ENCODE measurements around the gene LETM1. TPM values are rescaled to one million over a fixed set of nuclear protein-coding genes. Genes with fewer than 3 reads are reported as not detected.

LETM1 gene
- total RNA-seq, 1 donor from 2014 or later: 46.1 TPM

DNA sequence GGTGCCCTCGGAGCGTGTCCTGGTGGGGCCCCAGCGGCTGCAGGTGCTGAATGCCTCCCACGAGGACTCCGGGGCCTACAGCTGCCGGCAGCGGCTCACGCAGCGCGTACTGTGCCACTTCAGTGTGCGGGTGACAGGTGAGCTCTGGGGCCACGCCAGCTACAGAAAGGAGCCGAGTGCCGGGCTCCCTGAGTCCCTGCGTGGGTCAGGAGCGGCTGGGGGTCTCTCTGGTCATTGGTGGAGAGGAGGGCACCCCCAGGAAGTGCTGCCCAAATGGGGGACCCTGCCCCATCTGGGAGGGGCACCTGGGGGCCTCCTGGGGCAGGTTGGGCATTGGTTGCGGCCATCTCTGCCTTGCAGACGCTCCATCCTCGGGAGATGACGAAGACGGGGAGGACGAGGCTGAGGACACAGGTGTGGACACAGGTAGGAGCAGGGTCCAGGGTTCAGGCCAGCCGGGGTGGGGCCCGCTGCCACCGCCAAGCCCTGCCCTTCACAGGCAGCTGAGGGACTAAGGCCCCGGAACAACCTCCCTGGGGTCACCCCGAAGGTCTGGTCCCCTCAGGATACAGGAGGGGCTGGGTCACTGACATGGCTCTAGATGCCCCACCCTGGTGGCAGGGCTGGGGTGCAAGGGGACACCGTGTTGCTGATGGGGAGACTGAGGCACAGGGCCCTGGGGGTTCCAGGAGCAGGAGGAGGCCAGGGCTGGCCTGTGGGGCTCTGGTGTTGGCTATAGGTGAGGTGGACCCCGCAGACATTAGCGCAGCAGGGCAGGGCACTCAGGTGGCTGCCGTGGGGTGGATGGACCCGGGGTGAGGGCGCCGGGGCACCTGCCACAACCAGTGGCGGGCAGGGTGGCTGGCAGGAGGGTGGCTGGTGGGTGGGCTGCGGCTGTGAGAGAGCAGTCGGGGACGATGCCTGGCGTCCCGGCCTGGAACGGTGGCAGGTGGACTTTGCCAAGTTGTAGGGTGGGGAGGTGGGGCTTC is 56.3 kb downstream of the LETM1 start:
- Mint-ChIP-seq H3K27ac (no peak overlapping the region), H3K27me3 (no peaks in the 10 kb centered on the region), H3K9me3 (ENCODE audit: low read depth) (no peaks in the 10 kb centered on the region), H3K4me1 (ENCODE audit: low read depth) (peaks cover 12% of the 10 kb centered on the region), H3K36me3 (ENCODE audit: insufficient read depth) (peaks cover 2% of the 10 kb centered on the region), H3K4me3 (ENCODE audit: low read depth) (no peak overlapping the region)
- no peak for DNase-seq (ENCODE audit: low spot score, unreplicated experiment)
- TF ChIP-seq, protein P1, sequence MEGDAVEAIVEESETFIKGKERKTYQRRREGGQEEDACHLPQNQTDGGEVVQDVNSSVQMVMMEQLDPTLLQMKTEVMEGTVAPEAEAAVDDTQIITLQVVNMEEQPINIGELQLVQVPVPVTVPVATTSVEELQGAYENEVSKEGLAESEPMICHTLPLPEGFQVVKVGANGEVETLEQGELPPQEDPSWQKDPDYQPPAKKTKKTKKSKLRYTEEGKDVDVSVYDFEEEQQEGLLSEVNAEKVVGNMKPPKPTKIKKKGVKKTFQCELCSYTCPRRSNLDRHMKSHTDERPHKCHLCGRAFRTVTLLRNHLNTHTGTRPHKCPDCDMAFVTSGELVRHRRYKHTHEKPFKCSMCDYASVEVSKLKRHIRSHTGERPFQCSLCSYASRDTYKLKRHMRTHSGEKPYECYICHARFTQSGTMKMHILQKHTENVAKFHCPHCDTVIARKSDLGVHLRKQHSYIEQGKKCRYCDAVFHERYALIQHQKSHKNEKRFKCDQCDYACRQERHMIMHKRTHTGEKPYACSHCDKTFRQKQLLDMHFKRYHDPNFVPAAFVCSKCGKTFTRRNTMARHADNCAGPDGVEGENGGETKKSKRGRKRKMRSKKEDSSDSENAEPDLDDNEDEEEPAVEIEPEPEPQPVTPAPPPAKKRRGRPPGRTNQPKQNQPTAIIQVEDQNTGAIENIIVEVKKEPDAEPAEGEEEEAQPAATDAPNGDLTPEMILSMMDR (IDR thresholded peaks at IDR 0.05; ENCODE audit: unreplicated experiment): no peak

- no peak overlapping the region for H3K4me3 Mint-ChIP-seq (ENCODE audit: low read depth)
- H3K4me1 Mint-ChIP-seq (ENCODE audit: low read depth): peaks cover 12% of the 10 kb centered on the region
- TF ChIP-seq, protein P1 (IDR thresholded peaks at IDR 0.05; ENCODE audit: unreplicated experiment): no peak
- no peaks in the 10 kb centered on the region for H3K27me3 Mint-ChIP-seq
- peaks cover 2% of the 10 kb centered on the region for H3K36me3 Mint-ChIP-seq (ENCODE audit: insufficient read depth)
- no peaks in the 10 kb centered on the region for H3K9me3 Mint-ChIP-seq (ENCODE audit: low read depth)
- DNase-seq (ENCODE audit: low spot score, unreplicated experiment): no peak
- H3K27ac Mint-ChIP-seq: peak overlapping the region; percentile 45
These were observed 57.2 kb downstream of the LETM1 start for GRCh38 chr4:1798580-1799386.

DNA sequence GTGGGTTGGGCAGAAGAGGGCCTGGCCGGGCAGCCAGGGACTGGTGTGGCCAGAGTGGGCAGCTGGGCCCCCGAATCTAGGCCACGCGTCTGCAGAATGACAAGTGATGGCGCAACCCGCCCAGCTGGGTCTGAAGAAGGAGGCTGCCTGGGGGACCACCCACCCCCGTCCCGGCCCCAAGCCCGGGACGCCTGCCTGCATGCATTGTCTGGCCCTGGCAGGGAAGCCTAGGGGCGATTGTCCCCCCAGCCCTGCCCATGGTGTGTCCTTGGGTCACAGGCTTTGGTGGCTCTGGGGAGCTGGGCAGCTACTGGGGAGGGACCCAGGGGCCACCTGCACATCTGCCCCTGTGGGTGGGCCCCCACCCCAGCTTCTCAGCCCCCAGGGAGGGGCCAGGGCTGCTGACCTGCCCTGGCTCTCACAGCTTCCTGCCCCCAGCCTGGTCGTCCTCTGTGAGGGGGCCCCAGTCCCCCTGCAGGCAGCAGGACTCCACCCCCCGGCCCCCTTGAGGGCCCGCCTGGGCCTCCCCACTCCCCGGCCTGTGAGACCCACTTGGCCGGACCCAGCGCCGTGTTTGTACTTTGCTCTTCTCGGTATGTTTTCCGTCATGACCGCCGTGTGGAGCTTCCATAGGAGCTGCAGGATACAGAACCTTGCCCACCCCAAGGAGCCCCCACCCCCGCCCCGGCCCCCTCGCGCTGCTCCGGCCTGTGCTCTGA is 57.9 kb downstream of the LETM1 start:
- TF ChIP-seq, protein P1 (IDR thresholded peaks at IDR 0.05; ENCODE audit: unreplicated experiment): no peak
- Mint-ChIP-seq H3K4me3 (ENCODE audit: low read depth) (no peak overlapping the region), H3K27ac (no peak overlapping the region)

GRCh38 chr4:1797298-1797860 is 58.6 kb downstream of the LETM1 start:
- Mint-ChIP-seq H3K27ac (no peak overlapping the region), H3K4me1 (ENCODE audit: low read depth) (peaks cover 12% of the 10 kb centered on the region), H3K27me3 (no peaks in the 10 kb centered on the region), H3K36me3 (ENCODE audit: insufficient read depth) (peaks cover 2% of the 10 kb centered on the region), H3K9me3 (ENCODE audit: low read depth) (no peaks in the 10 kb centered on the region), H3K4me3 (ENCODE audit: low read depth) (no peak overlapping the region)
- TF ChIP-seq, protein P1 (IDR thresholded peaks at IDR 0.05; ENCODE audit: unreplicated experiment): no peak
- DNase-seq (ENCODE audit: low spot score, unreplicated experiment): no peak

More for the DNA sequence above, 57.9 kb downstream of the LETM1 start:
- H3K36me3 Mint-ChIP-seq (ENCODE audit: insufficient read depth): peaks cover 2% of the 10 kb centered on the region
- no peak for DNase-seq (ENCODE audit: low spot score, unreplicated experiment)
- H3K27me3 Mint-ChIP-seq: no peaks in the 10 kb centered on the region
- no peaks in the 10 kb centered on the region for H3K9me3 Mint-ChIP-seq (ENCODE audit: low read depth)
- peaks cover 12% of the 10 kb centered on the region for H3K4me1 Mint-ChIP-seq (ENCODE audit: low read depth)

All from progenitor cell of endocrine pancreas (in vitro differentiated cells).